Measurements from ENCODE around the gene GP9. TPM values are rescaled to one million over a fixed set of nuclear protein-coding genes. Genes with fewer than 3 reads are reported as not detected.

The GP9 gene
- total RNA-seq, 3 donors from 2014 or later, result not detected

DNA sequence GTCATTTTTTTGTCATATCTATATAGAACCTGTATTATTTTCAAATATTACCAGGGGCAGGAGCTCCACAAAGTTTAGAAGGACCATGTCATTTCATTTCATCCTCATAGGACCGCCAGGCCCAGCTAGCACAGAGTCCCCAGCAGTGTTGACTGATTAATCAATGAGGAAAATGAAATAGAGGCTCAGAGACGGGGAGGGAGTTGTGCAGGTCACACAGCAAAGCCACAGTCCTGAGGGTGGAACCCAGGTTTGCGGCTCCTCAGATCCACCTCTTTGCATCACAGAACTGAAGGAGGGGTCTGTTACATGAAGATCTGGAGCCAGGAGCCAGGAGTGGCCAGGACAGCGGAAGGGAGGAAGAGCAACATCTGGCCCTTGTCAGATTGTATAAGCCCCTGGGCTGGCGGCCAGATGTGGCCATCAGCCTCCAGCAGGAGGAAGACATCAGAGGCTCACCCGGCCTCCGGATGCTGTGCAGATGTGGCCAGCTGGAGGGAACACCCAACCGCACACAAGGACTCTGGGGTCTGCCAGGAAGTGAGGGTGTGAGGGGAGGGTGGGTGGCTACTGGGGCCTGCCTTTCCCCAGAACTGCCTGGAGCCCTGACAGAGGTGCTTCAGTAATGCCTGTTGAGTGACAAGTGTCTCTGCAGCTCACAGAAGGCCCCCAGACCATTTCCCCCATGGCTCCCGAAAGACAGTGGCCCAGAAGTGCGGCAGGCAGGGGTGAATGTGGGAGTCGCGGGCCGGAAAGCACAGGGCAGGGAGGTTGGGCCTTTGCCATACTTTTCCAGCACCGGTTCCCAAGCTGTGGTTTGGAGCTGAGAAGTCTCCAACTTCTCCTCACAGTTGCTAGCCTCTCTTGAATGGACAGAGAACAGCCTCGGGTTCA is 38.2 kb upstream of the GP9 start:
- no peak for ATAC-seq
- H3K36me3 Mint-ChIP-seq (ENCODE audit: insufficient read depth), result no peaks in the 10 kb centered on the region
- H3K27me3 Mint-ChIP-seq (ENCODE audit: low read depth), result no peaks in the 10 kb centered on the region
- H3K9me3 Mint-ChIP-seq, result no peaks in the 10 kb centered on the region
- no peak overlapping the region for H3K4me3 Mint-ChIP-seq
- peaks cover 28% of the 10 kb centered on the region for H3K4me1 Mint-ChIP-seq (ENCODE audit: low read depth)
- DNase-seq, result no peak

DNA sequence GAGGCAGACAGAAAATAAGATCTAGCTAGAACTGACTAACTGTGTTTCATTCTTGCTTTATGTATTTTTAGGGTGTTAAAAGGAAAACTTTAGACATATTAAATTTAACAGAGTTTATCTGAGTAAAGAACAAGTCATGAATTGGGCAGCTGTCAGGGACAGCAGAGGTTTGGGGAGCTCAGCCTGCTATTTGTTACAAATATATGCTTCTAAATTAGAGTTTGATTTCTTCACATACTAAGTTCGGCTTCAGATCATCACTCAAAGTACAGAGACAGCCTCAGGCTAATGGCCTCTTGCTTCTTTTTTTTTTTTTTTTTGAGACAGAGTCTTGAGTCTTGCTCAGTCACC is 37.6 kb upstream of the GP9 start:
- H3K4me3 Mint-ChIP-seq, result no peak overlapping the region
- no peak for ATAC-seq
- no peaks in the 10 kb centered on the region for H3K36me3 Mint-ChIP-seq (ENCODE audit: insufficient read depth)
- H3K27me3 Mint-ChIP-seq (ENCODE audit: low read depth), result no peaks in the 10 kb centered on the region
- peaks cover 21% of the 10 kb centered on the region for H3K4me1 Mint-ChIP-seq (ENCODE audit: low read depth)
- DNase-seq, result no peak
- H3K9me3 Mint-ChIP-seq, result no peaks in the 10 kb centered on the region

- Mint-ChIP-seq H3K27me3 (ENCODE audit: low read depth) (no peaks in the 10 kb centered on the region), H3K36me3 (ENCODE audit: insufficient read depth) (no peaks in the 10 kb centered on the region), H3K4me3 (no peak overlapping the region), H3K4me1 (ENCODE audit: low read depth) (peaks cover 17% of the 10 kb centered on the region), H3K9me3 (no peaks in the 10 kb centered on the region)
- ATAC-seq (no peak), DNase-seq (no peak)
These were observed 36.7 kb upstream of the GP9 start for GRCh38 chr3:129023909-129024308.

GRCh38 chr3:129025108-129025507 is 35.5 kb upstream of the GP9 start:
- DNase-seq (no peak), ATAC-seq (no peak)
- Mint-ChIP-seq H3K9me3 (no peaks in the 10 kb centered on the region), H3K27me3 (ENCODE audit: low read depth) (no peaks in the 10 kb centered on the region), H3K4me1 (ENCODE audit: low read depth) (peaks cover 17% of the 10 kb centered on the region), H3K4me3 (no peak overlapping the region), H3K36me3 (ENCODE audit: insufficient read depth) (no peaks in the 10 kb centered on the region)

DNA sequence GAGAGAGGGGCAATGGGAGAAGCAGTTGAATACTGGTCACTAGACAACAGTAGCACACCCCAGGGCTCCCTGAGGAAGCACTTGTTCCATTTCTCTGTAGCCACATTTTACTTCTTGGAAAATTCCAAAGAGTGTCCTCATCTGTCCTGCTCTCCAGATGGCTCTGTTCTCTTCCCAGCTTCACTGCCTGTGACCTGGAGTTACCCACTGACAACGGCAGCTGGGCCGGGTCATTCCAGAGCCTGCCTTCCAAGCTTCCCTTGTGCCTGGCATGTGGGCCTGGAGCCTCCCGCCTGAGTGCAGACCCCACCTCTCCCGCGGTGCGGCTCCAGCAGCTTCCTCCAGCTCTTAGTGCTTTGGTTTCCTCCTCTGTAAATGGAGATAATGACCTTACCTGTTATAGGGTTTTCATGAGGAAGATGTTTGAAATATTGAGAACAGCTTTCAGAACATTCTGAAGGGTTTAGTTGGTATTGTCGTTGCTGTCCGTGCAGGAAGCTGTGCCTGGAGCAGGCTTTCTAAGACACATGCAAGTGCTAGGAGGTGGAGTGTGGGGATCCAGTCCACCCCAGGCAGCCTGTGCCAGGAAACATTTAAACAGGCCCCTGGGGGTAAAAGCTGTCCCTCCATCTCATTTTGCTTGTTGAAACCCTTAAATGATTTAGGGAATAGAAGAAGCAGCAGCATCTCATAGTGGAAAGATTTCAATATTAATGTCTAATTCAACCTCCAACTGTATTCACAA is 34.7 kb upstream of the GP9 start:
- Mint-ChIP-seq H3K4me1 (ENCODE audit: low read depth) (peaks cover 17% of the 10 kb centered on the region), H3K36me3 (ENCODE audit: insufficient read depth) (no peaks in the 10 kb centered on the region), H3K9me3 (no peaks in the 10 kb centered on the region), H3K4me3 (peak overlapping the region; percentile 72), H3K27me3 (ENCODE audit: low read depth) (no peaks in the 10 kb centered on the region)
- DNase-seq (no peak), ATAC-seq (no peak)

- Mint-ChIP-seq H3K9me3 (no peaks in the 10 kb centered on the region), H3K4me3 (peak overlapping the region; percentile 72), H3K27me3 (ENCODE audit: low read depth) (no peaks in the 10 kb centered on the region), H3K36me3 (ENCODE audit: insufficient read depth) (no peaks in the 10 kb centered on the region), H3K4me1 (ENCODE audit: low read depth) (peaks cover 17% of the 10 kb centered on the region)
- DNase-seq, result peak; percentile 83
- peak; percentile 99 to 100 for ATAC-seq
These were observed 33.6 kb upstream of the GP9 start for GRCh38 chr3:129026728-129027543.

GRCh38 chr3:129027544-129027880 is 33.1 kb upstream of the GP9 start:
- ATAC-seq, result no peak
- Mint-ChIP-seq H3K9me3 (no peaks in the 10 kb centered on the region), H3K36me3 (ENCODE audit: insufficient read depth) (no peaks in the 10 kb centered on the region), H3K4me3 (peak overlapping the region; percentile 11), H3K27me3 (ENCODE audit: low read depth) (no peaks in the 10 kb centered on the region), H3K4me1 (ENCODE audit: low read depth) (peaks cover 15% of the 10 kb centered on the region)
- DNase-seq, result no peak

GRCh38 chr3:129028866-129029265 is 31.7 kb upstream of the GP9 start:
- DNase-seq (no peak), ATAC-seq (no peak)
- no peaks in the 10 kb centered on the region for H3K27me3 Mint-ChIP-seq (ENCODE audit: low read depth)
- no peaks in the 10 kb centered on the region for H3K9me3 Mint-ChIP-seq
- H3K4me3 Mint-ChIP-seq, result no peak overlapping the region
- no peaks in the 10 kb centered on the region for H3K36me3 Mint-ChIP-seq (ENCODE audit: insufficient read depth)
- H3K4me1 Mint-ChIP-seq (ENCODE audit: low read depth), result peaks cover 15% of the 10 kb centered on the region

- H3K9me3 Mint-ChIP-seq, result no peaks in the 10 kb centered on the region
These were observed 30.0 kb upstream of the GP9 start for GRCh38 chr3:129030611-129031010.

DNA sequence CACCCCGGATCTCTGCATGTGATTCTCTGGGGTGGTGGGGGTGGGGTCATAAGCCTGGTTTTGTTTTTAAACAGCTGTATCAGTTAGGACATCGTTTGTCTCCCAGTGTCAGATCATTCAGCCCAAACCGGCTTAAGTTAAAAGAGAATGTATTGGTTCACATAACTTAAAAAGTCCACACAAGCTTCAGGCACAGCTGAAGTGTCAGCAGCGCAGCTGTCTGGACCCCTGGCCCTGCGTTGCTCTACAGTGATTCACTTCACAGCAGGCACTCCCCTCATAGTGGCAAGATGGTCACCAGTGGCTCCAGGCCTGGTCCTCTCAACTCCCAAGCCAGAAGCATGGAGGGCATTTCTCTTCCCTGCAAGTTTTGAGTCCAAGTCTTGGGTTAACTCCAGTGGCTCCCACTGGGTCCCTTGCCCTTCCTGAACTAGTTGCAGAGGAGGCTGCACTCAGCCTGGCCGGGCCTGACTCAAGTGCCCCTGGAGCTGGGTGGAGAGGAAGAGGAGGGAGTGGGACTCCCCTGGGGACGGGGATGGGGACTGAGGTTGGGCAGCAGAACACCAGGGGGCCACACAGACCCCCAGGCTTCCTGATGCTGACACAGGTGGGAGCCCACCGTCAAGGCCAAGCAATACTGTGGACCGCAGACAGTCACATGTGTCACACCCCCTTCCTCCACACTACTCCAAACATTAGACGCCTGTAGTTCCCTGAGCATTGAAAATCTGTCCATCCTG is 28.9 kb upstream of the GP9 start:
- H3K4me3 Mint-ChIP-seq, result no peak overlapping the region
- DNase-seq (no peak), ATAC-seq (no peak)
- no peaks in the 10 kb centered on the region for H3K36me3 Mint-ChIP-seq (ENCODE audit: insufficient read depth)
- no peaks in the 10 kb centered on the region for H3K27me3 Mint-ChIP-seq (ENCODE audit: low read depth)
- H3K9me3 Mint-ChIP-seq, result no peaks in the 10 kb centered on the region
- H3K4me1 Mint-ChIP-seq (ENCODE audit: low read depth), result peaks cover 13% of the 10 kb centered on the region

More at GRCh38 chr3:129030611-129031010, 30.0 kb upstream of the GP9 start:
- Mint-ChIP-seq H3K27me3 (ENCODE audit: low read depth) (no peaks in the 10 kb centered on the region), H3K36me3 (ENCODE audit: insufficient read depth) (no peaks in the 10 kb centered on the region), H3K4me1 (ENCODE audit: low read depth) (peaks cover 18% of the 10 kb centered on the region), H3K4me3 (no peak overlapping the region)
- no peak for DNase-seq
- ATAC-seq, result no peak

DNA sequence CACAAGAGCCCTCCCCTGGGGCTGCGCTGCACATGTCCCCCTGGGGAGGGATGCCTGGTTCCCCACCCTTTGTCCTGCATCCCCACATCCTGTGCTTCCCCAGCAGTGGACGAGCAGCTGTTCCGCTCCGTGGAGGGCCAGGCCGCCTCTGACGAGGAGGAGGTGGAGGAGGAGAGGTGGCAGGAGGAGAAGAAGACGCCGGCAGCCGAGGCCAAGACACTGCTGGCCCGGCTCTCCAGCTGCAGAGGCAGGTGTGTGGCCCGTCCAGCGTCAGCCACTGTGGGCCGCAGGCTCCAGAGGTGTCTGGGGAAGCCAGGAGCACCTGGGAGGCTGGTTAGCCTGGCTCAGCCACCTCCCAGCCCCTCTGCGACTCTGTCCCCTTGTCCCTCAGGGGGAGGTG is 27.9 kb upstream of the GP9 start:
- no peaks in the 10 kb centered on the region for H3K9me3 Mint-ChIP-seq
- no peaks in the 10 kb centered on the region for H3K27me3 Mint-ChIP-seq (ENCODE audit: low read depth)
- H3K4me3 Mint-ChIP-seq, result no peak overlapping the region
- no peaks in the 10 kb centered on the region for H3K36me3 Mint-ChIP-seq (ENCODE audit: insufficient read depth)
- DNase-seq, result no peak
- H3K4me1 Mint-ChIP-seq (ENCODE audit: low read depth), result peaks cover 10% of the 10 kb centered on the region
- no peak for ATAC-seq

GRCh38 chr3:129033151-129033550 is 27.4 kb upstream of the GP9 start:
- no peak for ATAC-seq
- Mint-ChIP-seq H3K9me3 (no peaks in the 10 kb centered on the region), H3K4me1 (ENCODE audit: low read depth) (peaks cover 10% of the 10 kb centered on the region), H3K36me3 (ENCODE audit: insufficient read depth) (no peaks in the 10 kb centered on the region), H3K4me3 (no peak overlapping the region), H3K27me3 (ENCODE audit: low read depth) (no peaks in the 10 kb centered on the region)
- DNase-seq, result no peak

- peaks cover 4% of the 10 kb centered on the region for H3K27me3 Mint-ChIP-seq (ENCODE audit: low read depth)
- no peaks in the 10 kb centered on the region for H3K36me3 Mint-ChIP-seq (ENCODE audit: insufficient read depth)
- no peaks in the 10 kb centered on the region for H3K9me3 Mint-ChIP-seq
- ATAC-seq, result no peak
- H3K4me1 Mint-ChIP-seq (ENCODE audit: low read depth), result peaks cover 10% of the 10 kb centered on the region
- DNase-seq, result no peak
- H3K4me3 Mint-ChIP-seq, result no peak overlapping the region
These were observed 26.8 kb upstream of the GP9 start for GRCh38 chr3:129033633-129034321.

Data from activated T-cell treated with anti-CD3 and anti-CD28 coated beads, Interleukin-2, amount 50 U/mL, for 4 hours (primary cell).